NB4 (cell line): ENCODE measurements around the gene MROH7.

Source experiments
- CTCF ChIP-seq: IDR thresholded peaks from one replicate; pipeline ENCODE4 v1.5.1; 2012; ENCODE audit warnings: low read depth, low read length
- POLR2A ChIP-seq: IDR thresholded peaks from 2 replicates; pipeline ENCODE4 v1.6.1; 2011; ENCODE audit warnings: mild to moderate bottlenecking; ENCODE audit not compliant: insufficient read length; ENCODE audit errors: extremely low read depth

- no peak for TF ChIP-seq CTCF
- TF ChIP-seq POLR2A, result no peak
Measured at GRCh38 chr1:54603241-54603640, 38.3 kb upstream of the MROH7 start.
